ENCODE results near the gene RAB3GAP2. TPM values are rescaled to one million over a fixed set of nuclear protein-coding genes. Genes with fewer than 3 reads are reported as not detected.

RAB3GAP2 gene
- total and polyA plus RNA-seq, 2 donors (not counting 1 experiment from before 2014, with no cell fraction given), result 31.0 to 43.8 TPM

- no peak for DNase-seq (ENCODE audit: low read depth in 2 of 2)
- no peaks in the 10 kb centered on the region for H3K36me3 ChIP-seq (ENCODE audit: control insufficient read depth, insufficient read depth, low read length)
These were observed 26.4 kb upstream of the RAB3GAP2 start for GRCh38 chr1:220298470-220299205.

GRCh38 chr1:220296981-220297380 lies 24.7 kb upstream of the RAB3GAP2 start:
- Histone ChIP-seq H3K27ac (ENCODE audit: insufficient read depth, low read length) (no peak overlapping the region), H3K9me3 (ENCODE audit: control insufficient read depth, insufficient read depth, low read depth, low read length) (no peaks in the 10 kb centered on the region), H3K4me3 (replicated peaks in 1 of 4; ENCODE audit: control extremely low read depth in 1 of 4, insufficient read depth in 1 of 4, low read depth in 3 of 4, low read length in 4 of 4) (no peak overlapping the region), H3K27me3 (ENCODE audit: control insufficient read depth, insufficient read depth, low read length) (no peaks in the 10 kb centered on the region), H3K79me2 (ENCODE audit: control insufficient read depth, insufficient read depth, low read length) (no peaks in the 10 kb centered on the region), H3K4me1 (ENCODE audit: control insufficient read depth, extremely low read depth, insufficient read depth, low read length) (peaks cover 3% of the 10 kb centered on the region), H3K4me2 (ENCODE audit: extremely low read depth, insufficient read depth, low read length) (no peak overlapping the region), H4K20me1 (ENCODE audit: control insufficient read depth, extremely low read depth, insufficient read depth, low read length) (no peaks in the 10 kb centered on the region), H3K36me3 (ENCODE audit: control insufficient read depth, insufficient read depth, low read length) (no peaks in the 10 kb centered on the region), H2AFZ (ENCODE audit: low read length) (no peak overlapping the region), H3K9ac (ENCODE audit: insufficient read depth, low read length) (no peak overlapping the region)
- DNase-seq (ENCODE audit: low read depth in 2 of 2), result peak in 1 of 2 donors; percentile 81
- TF ChIP-seq EZH2 (IDR thresholded peaks at IDR 0.05; ENCODE audit: low read length, missing control alignments), result no peak
- TF ChIP-seq CTCF (conservative IDR thresholded peaks at IDR 0.05 in 1 of 2, IDR thresholded peaks at IDR 0.05 in 1 of 2; ENCODE audit: low read depth in 1 of 2, low read length in 2 of 2), result no peak

More at GRCh38 chr1:220298470-220299205, 26.4 kb upstream of the RAB3GAP2 start:
- Histone ChIP-seq H3K9ac (ENCODE audit: insufficient read depth, low read length) (no peak overlapping the region), H2AFZ (ENCODE audit: low read length) (no peak overlapping the region), H3K27ac (ENCODE audit: insufficient read depth, low read length) (no peak overlapping the region), H3K27me3 (ENCODE audit: control insufficient read depth, insufficient read depth, low read length) (no peaks in the 10 kb centered on the region), H3K9me3 (ENCODE audit: control insufficient read depth, insufficient read depth, low read depth, low read length) (no peaks in the 10 kb centered on the region), H3K4me3 (replicated peaks in 1 of 4; ENCODE audit: control extremely low read depth in 1 of 4, insufficient read depth in 1 of 4, low read depth in 3 of 4, low read length in 4 of 4) (no peak overlapping the region), H3K79me2 (ENCODE audit: control insufficient read depth, insufficient read depth, low read length) (no peaks in the 10 kb centered on the region), H3K4me2 (ENCODE audit: extremely low read depth, insufficient read depth, low read length) (no peak overlapping the region), H3K4me1 (ENCODE audit: control insufficient read depth, extremely low read depth, insufficient read depth, low read length) (peaks cover 3% of the 10 kb centered on the region), H4K20me1 (ENCODE audit: control insufficient read depth, extremely low read depth, insufficient read depth, low read length) (no peaks in the 10 kb centered on the region)
- TF ChIP-seq CTCF (conservative IDR thresholded peaks at IDR 0.05 in 1 of 2, IDR thresholded peaks at IDR 0.05 in 1 of 2; ENCODE audit: low read depth in 1 of 2, low read length in 2 of 2) (no peak), EZH2 (IDR thresholded peaks at IDR 0.05; ENCODE audit: low read length, missing control alignments) (no peak)

GRCh38 chr1:220294846-220295301 lies 22.6 kb upstream of the RAB3GAP2 start:
- Histone ChIP-seq H3K27ac (ENCODE audit: insufficient read depth, low read length) (no peak overlapping the region), H3K27me3 (ENCODE audit: control insufficient read depth, insufficient read depth, low read length) (no peaks in the 10 kb centered on the region), H3K9ac (ENCODE audit: insufficient read depth, low read length) (no peak overlapping the region), H3K4me1 (ENCODE audit: control insufficient read depth, extremely low read depth, insufficient read depth, low read length) (no peaks in the 10 kb centered on the region), H3K79me2 (ENCODE audit: control insufficient read depth, insufficient read depth, low read length) (no peaks in the 10 kb centered on the region), H4K20me1 (ENCODE audit: control insufficient read depth, extremely low read depth, insufficient read depth, low read length) (no peaks in the 10 kb centered on the region), H3K4me2 (ENCODE audit: extremely low read depth, insufficient read depth, low read length) (no peak overlapping the region), H3K4me3 (replicated peaks in 1 of 4; ENCODE audit: control extremely low read depth in 1 of 4, insufficient read depth in 1 of 4, low read depth in 3 of 4, low read length in 4 of 4) (no peak overlapping the region), H2AFZ (ENCODE audit: low read length) (no peak overlapping the region), H3K36me3 (ENCODE audit: control insufficient read depth, insufficient read depth, low read length) (no peaks in the 10 kb centered on the region), H3K9me3 (ENCODE audit: control insufficient read depth, insufficient read depth, low read depth, low read length) (no peaks in the 10 kb centered on the region)
- no peak for TF ChIP-seq EZH2 (IDR thresholded peaks at IDR 0.05; ENCODE audit: low read length, missing control alignments)
- no peak for TF ChIP-seq CTCF (conservative IDR thresholded peaks at IDR 0.05 in 1 of 2, IDR thresholded peaks at IDR 0.05 in 1 of 2; ENCODE audit: low read depth in 1 of 2, low read length in 2 of 2)
- peak in 1 of 2 donors; percentile 80 for DNase-seq (ENCODE audit: low read depth in 2 of 2)

All from fibroblast of lung (primary cell).